ENCODE measurements around the gene ERVFRD-1.

Gene ERVFRD-1

DNA sequence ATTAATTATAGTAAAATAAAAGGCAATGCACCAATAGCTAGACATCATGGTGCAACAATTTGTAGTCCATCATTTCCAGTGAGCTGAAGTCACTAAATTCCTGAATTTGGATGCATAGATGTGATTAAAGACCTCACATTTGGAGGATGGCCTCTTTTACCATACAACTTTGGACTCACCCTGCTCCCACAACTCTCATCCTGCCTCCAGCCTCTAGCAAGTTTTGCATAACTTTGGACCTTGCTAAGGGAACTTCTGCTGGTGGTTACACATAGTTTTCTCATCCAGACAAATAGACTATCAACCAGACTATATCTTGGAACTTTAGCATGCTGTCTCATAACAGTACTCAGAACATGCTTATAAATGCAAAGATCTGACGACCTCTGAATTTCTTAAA is 54.7 kb downstream of the ERVFRD-1 start:
- no peaks in the 10 kb centered on the region for H3K27me3 Mint-ChIP-seq
- H3K4me1 Mint-ChIP-seq: no peaks in the 10 kb centered on the region
- no peak overlapping the region for H3K4me3 Mint-ChIP-seq
- H3K36me3 Mint-ChIP-seq: no peaks in the 10 kb centered on the region
- H3K27ac Mint-ChIP-seq: no peak overlapping the region
- ATAC-seq: no peak
- no peaks in the 10 kb centered on the region for H3K9me3 Mint-ChIP-seq

DNA sequence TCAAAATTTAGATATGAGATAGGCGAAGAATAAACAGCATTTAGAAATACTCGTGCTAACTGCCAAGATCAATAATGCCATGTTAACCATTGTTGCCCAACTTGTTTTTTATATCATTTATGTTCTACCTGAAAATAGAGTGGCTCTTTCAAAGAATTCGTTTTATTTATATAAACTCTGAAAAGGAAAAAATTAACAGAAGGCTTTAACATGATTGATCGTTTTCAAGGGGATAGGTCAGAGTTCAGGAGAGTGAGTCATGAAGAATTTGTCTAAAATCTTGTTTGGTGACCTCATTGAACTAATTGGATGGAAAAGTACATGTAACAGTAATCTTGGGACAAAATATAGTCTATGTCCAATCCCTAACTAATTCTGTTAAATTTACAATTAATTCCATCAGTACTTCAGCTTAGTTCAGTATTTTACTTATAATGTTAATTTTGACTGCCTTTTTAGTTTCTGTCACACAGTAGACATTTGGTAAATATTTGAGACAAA is 56.3 kb downstream of the ERVFRD-1 start:
- H3K27ac Mint-ChIP-seq: no peak overlapping the region
- H3K27me3 Mint-ChIP-seq: peaks cover 7% of the 10 kb centered on the region
- H3K36me3 Mint-ChIP-seq: no peaks in the 10 kb centered on the region
- ATAC-seq: no peak
- H3K4me3 Mint-ChIP-seq: no peak overlapping the region
- H3K4me1 Mint-ChIP-seq: no peaks in the 10 kb centered on the region
- no peaks in the 10 kb centered on the region for H3K9me3 Mint-ChIP-seq

DNA sequence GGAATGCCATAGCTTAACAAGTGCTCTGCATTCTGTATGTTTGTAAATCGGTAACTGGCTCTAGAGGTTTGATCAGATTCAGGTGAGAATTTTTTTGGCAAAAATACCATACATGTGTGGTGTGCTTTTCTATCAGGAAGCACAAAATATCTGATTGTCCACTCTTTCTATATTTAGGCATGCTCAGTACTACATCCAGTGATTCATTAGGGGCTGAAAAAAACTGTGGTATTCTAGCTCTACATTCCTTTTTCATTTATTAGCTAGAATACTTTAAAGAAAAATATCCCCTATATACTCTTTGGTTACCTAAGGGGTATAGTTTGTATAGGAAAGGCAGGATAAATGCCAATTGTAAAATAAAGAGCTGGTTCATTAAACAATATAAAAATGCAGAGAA is 56.8 kb downstream of the ERVFRD-1 start:
- Mint-ChIP-seq H3K4me3 (no peak overlapping the region), H3K4me1 (no peaks in the 10 kb centered on the region), H3K36me3 (no peaks in the 10 kb centered on the region), H3K27me3 (peaks cover 12% of the 10 kb centered on the region), H3K27ac (no peak overlapping the region), H3K9me3 (no peaks in the 10 kb centered on the region)
- no peak for ATAC-seq

DNA sequence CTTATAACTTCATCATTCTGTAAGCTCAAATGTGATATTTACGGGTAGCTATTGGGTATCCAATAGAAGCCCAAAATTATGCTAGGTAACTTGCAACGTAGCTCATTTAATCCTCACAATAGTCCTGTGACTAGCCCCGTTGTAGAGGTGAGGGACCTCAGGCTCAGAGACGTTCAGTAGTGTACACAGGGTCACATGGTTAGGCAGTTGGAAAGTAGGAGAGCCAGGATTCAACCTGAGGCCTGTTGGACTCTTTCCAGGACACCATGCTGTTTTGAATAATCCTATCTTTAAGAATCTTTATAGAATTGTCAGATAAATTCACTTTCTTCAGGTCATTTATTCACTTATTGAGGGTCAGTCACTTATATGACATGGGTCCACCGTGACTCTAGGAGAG is 58.2 kb downstream of the ERVFRD-1 start:
- no peak for ATAC-seq
- H3K27ac Mint-ChIP-seq: no peak overlapping the region
- no peaks in the 10 kb centered on the region for H3K4me1 Mint-ChIP-seq
- peaks cover 24% of the 10 kb centered on the region for H3K27me3 Mint-ChIP-seq
- H3K9me3 Mint-ChIP-seq: no peaks in the 10 kb centered on the region
- H3K4me3 Mint-ChIP-seq: no peak overlapping the region
- H3K36me3 Mint-ChIP-seq: no peaks in the 10 kb centered on the region

All from stimulated activated memory B cell treated with anti-CD40 and anti-IgM and Interleukin-4, amounts not matched to agents 10 μg/mL and 1 μg/mL and 100 μg/mL, for 72 hours (primary cell).